ENCODE data around the gene CCR5.

Gene CCR5

GRCh38 chr3:46365041-46365440, 5.7 kb upstream of the CCR5 start:
- H3K27ac ChIP-seq (ENCODE audit: low read length), result no peak overlapping the region
- no peak overlapping the region for H3K4me2 ChIP-seq (ENCODE audit: low read depth, low read length)
- H2AFZ ChIP-seq (ENCODE audit: low read length), result no peak overlapping the region
- no peaks in the 10 kb centered on the region for H3K79me2 ChIP-seq (ENCODE audit: low read length)
- peaks cover 43% of the 10 kb centered on the region for H3K4me1 ChIP-seq (ENCODE audit: low read length)
- H3K9me2 ChIP-seq (replicated peaks; ENCODE audit: insufficient read depth, low read length), result no peaks in the 10 kb centered on the region
- H3K4me3 ChIP-seq (ENCODE audit: low read length), result no peak overlapping the region
- no peaks in the 10 kb centered on the region for H3K36me3 ChIP-seq (replicated peaks; ENCODE audit: insufficient read depth, low read length)
- DNase-seq, result peak; percentile 2
- H3K27me3 ChIP-seq (replicated peaks; ENCODE audit: insufficient read depth, low read length), result no peaks in the 10 kb centered on the region
- no peaks in the 10 kb centered on the region for H3K9me3 ChIP-seq (replicated peaks; ENCODE audit: insufficient read depth, low read length)
- no peaks in the 10 kb centered on the region for H3F3A ChIP-seq (ENCODE audit: insufficient read depth, low read length)
- no peak for TF ChIP-seq CTCF (IDR thresholded peaks at IDR 0.05; ENCODE audit: low read length)
- no peak for TF ChIP-seq EZH2 (optimal IDR thresholded peaks at IDR 0.05; ENCODE audit: low read depth, low read length)
- no peak for TF ChIP-seq EZH2phosphoT487 (IDR thresholded peaks at IDR 0.05; ENCODE audit: low read length)
- no peaks in the 10 kb centered on the region for H4K20me1 ChIP-seq (ENCODE audit: insufficient read depth, low read length)
- H3K9ac ChIP-seq (ENCODE audit: low read length), result no peak overlapping the region

- Histone ChIP-seq H3K4me1 (ENCODE audit: low read length) (peaks cover 43% of the 10 kb centered on the region), H4K20me1 (ENCODE audit: insufficient read depth, low read length) (no peaks in the 10 kb centered on the region), H3K4me3 (ENCODE audit: low read length) (no peak overlapping the region), H3K9ac (ENCODE audit: low read length) (no peak overlapping the region), H3K27me3 (replicated peaks; ENCODE audit: insufficient read depth, low read length) (no peaks in the 10 kb centered on the region), H3K27ac (ENCODE audit: low read length) (no peak overlapping the region), H3F3A (ENCODE audit: insufficient read depth, low read length) (0 out of 2 replicates have a peak, but pooled peaks cover 4% of the 10 kb centered on the region), H3K36me3 (replicated peaks; ENCODE audit: insufficient read depth, low read length) (no peaks in the 10 kb centered on the region), H3K9me2 (replicated peaks; ENCODE audit: insufficient read depth, low read length) (no peaks in the 10 kb centered on the region), H3K9me3 (replicated peaks; ENCODE audit: insufficient read depth, low read length) (no peaks in the 10 kb centered on the region), H2AFZ (ENCODE audit: low read length) (no peak overlapping the region), H3K4me2 (ENCODE audit: low read depth, low read length) (no peak overlapping the region), H3K79me2 (ENCODE audit: low read length) (no peaks in the 10 kb centered on the region)
- no peak for DNase-seq
- TF ChIP-seq EZH2 (optimal IDR thresholded peaks at IDR 0.05; ENCODE audit: low read depth, low read length) (no peak), EZH2phosphoT487 (IDR thresholded peaks at IDR 0.05; ENCODE audit: low read length) (no peak), CTCF (IDR thresholded peaks at IDR 0.05; ENCODE audit: low read length) (no peak)
These were observed 4.8 kb upstream of the CCR5 start for GRCh38 chr3:46365737-46366524.

- no peak overlapping the region for H3K4me2 ChIP-seq (ENCODE audit: low read depth, low read length)
- H4K20me1 ChIP-seq (ENCODE audit: insufficient read depth, low read length), result no peaks in the 10 kb centered on the region
- no peaks in the 10 kb centered on the region for H3K9me3 ChIP-seq (replicated peaks; ENCODE audit: insufficient read depth, low read length)
- H3K4me1 ChIP-seq (ENCODE audit: low read length), result peaks cover 48% of the 10 kb centered on the region
- H3K36me3 ChIP-seq (replicated peaks; ENCODE audit: insufficient read depth, low read length), result no peaks in the 10 kb centered on the region
- H3K27ac ChIP-seq (ENCODE audit: low read length), result peak overlapping the region; percentile 55; the same call in 1 of the 2 replicates
- H3K79me2 ChIP-seq (ENCODE audit: low read length), result no peaks in the 10 kb centered on the region
- no peaks in the 10 kb centered on the region for H3K27me3 ChIP-seq (replicated peaks; ENCODE audit: insufficient read depth, low read length)
- no peaks in the 10 kb centered on the region for H3K9me2 ChIP-seq (replicated peaks; ENCODE audit: insufficient read depth, low read length)
- peak overlapping the region; percentile 63; the same call in 1 of the 2 replicates for H2AFZ ChIP-seq (ENCODE audit: low read length)
- TF ChIP-seq EZH2 (optimal IDR thresholded peaks at IDR 0.05; ENCODE audit: low read depth, low read length) (no peak), EZH2phosphoT487 (IDR thresholded peaks at IDR 0.05; ENCODE audit: low read length) (no peak), CTCF (IDR thresholded peaks at IDR 0.05; ENCODE audit: low read length) (no peak)
- H3K4me3 ChIP-seq (ENCODE audit: low read length), result no peak overlapping the region
- H3K9ac ChIP-seq (ENCODE audit: low read length), result peak overlapping the region; percentile 38; the same call in 1 of the 2 replicates
- DNase-seq, result no peak
- 0 out of 2 replicates have a peak, but pooled peaks cover 7% of the 10 kb centered on the region for H3F3A ChIP-seq (ENCODE audit: insufficient read depth, low read length)
These were observed 2.9 kb upstream of the CCR5 start for GRCh38 chr3:46367811-46368210.

Data from MM.1S (cell line).